ENCODE data around the gene SCAMP2.

The SCAMP2 gene

DNA sequence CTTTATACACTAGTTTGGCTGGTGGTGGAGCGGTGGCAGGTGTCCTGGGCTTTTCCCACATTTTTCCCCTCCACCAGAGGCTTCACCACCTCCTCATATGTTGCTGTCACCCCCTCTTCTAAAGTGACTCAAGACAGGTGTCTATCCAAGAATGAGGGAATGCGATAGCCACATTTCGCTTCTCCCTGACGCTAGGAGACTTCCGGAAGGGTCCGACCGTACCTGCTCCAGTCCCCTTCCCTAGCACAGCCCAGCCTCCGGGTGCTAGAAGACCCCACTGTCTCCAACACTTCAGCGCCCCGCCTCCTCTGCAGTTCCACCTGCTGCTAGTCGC lies 496 bp downstream of the SCAMP2 start:
- TF ChIP-seq, protein P1, sequence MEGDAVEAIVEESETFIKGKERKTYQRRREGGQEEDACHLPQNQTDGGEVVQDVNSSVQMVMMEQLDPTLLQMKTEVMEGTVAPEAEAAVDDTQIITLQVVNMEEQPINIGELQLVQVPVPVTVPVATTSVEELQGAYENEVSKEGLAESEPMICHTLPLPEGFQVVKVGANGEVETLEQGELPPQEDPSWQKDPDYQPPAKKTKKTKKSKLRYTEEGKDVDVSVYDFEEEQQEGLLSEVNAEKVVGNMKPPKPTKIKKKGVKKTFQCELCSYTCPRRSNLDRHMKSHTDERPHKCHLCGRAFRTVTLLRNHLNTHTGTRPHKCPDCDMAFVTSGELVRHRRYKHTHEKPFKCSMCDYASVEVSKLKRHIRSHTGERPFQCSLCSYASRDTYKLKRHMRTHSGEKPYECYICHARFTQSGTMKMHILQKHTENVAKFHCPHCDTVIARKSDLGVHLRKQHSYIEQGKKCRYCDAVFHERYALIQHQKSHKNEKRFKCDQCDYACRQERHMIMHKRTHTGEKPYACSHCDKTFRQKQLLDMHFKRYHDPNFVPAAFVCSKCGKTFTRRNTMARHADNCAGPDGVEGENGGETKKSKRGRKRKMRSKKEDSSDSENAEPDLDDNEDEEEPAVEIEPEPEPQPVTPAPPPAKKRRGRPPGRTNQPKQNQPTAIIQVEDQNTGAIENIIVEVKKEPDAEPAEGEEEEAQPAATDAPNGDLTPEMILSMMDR (IDR thresholded peaks at IDR 0.05) = no peak

DNA sequence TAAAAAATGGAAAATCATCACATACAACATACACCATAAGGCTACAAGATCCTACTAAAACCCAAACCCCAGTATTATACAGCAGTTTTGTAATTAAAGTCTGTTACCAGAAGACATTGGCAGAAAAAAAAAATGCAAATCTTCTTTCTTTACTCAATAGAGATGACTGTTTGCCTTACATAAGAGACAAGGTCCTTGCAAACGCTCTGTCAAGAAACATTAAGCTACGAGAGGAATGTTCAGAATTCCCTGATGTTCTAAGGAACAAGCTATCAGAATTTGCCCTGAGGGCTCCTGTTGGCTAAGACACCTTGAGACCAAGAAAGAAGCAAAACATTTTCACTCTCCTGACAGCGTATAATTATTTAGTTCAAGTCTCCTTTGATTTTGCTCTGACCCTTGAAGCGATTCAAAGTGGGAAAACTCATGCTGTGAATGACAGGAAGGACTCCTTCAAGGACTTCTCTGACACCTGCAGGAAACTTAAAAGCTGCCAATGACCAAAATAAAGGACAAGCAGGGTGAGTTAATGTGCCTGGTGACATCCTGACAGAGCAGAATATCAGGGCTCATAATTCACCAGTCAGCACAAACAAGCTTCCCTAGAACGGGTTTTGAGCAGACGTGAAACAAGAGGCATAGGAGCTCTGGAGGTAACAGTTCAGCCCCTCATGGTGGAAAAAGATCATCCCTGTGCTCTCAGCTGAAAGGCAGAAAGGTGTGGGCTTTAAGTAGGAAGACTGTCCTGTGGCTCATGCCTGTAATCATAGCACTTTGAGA lies 2.5 kb downstream of the SCAMP2 start:
- TF ChIP-seq, protein P1 (IDR thresholded peaks at IDR 0.05) = no peak

DNA sequence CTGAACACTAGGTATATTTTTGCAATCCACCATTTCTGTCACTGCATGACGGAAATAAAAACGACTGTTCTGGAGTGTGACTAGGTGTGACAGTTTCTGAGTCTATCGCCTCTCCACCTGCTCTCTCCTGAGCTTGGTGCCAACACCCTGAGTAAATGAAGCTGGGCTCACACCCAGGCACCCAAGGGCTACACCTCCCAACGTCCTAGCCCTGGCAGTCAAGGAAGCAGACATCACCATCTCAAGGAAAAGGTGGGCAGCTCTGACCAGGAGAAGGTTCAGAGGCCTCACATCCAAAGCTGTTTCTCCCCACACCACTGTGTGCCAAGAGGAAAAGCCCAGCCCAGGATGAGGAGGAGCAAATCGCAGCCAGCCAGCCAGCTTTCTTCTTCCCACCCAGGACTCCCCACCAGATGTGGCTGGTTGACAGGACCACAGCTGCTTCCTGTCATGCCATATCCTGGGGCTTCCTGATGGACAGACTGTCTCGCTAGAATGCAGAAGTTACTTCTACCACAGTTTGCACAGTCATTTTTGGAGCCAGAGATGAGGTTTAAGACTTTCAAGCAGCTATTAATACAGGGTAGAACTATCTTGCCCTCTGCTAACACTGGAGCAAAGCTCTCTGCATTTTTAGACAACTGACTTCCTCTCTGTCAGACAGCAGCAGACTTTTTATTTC lies 3.3 kb downstream of the SCAMP2 start:
- TF ChIP-seq, protein P1 (IDR thresholded peaks at IDR 0.05) = no peak

DNA sequence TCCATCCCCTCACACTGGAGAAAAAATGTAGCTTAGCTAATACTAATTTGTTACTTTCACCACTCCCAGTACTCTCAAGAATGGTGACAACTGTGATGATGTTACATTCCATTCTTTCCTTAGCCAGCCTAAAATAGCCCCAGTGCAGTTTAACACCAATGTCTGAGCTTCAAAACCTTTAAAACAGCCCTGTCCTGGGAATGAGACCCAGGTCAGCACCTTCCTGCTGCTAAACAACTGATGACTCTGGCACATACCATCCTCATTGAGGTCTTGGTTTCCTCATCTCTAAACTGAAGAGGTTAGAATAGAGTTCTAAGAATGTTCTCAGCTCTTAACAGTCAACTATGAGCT lies 3.8 kb downstream of the SCAMP2 start:
- TF ChIP-seq, protein P1 (IDR thresholded peaks at IDR 0.05) = no peak

DNA sequence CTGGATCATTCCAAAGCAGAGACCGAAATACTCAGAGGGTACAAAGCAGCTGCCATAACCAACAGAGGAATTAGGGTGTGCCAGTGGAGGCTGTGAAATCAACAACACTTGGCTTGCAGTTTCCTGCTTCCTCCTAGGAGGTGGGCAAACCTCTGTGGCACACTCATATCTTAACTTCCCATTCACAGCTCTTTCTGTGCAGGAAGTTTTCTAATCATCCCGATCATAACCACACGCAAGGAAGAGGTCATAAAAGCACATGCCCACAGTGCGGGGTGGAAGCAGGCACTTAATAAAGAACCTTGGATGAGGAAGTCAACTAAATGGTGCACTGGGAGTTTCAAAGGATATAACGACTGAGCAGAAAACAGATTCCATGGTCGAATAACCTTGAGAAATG lies 5.1 kb downstream of the SCAMP2 start:
- TF ChIP-seq, protein P1 (IDR thresholded peaks at IDR 0.05) = no peak

DNA sequence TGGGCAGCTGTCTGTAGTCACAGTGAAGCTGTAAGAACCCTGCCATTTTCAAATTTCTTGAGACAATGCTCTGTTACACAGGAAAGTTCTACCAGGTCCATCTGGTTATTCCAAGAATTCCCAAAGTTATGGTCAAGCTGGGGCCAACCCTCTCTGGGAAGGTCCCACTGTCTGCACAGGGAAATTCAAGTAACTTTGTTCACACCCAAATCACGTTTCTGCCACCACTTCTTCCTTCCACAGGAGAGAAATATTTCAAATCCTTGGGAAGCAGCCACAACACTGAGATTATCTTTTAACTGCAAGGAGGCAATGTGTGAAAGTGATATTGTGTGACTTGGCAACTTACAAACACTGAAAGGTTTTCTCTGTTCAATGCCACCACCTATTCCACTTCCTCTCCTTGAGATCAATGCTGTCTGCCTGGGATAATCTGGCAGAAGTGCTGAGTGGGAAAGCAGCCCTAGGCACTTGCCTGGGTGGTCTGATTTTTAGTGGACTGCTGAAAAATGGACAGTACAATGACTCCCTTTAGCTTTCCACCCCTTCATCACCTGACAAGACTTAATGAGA lies 5.6 kb downstream of the SCAMP2 start:
- TF ChIP-seq, protein P1 (IDR thresholded peaks at IDR 0.05) = no peak

DNA sequence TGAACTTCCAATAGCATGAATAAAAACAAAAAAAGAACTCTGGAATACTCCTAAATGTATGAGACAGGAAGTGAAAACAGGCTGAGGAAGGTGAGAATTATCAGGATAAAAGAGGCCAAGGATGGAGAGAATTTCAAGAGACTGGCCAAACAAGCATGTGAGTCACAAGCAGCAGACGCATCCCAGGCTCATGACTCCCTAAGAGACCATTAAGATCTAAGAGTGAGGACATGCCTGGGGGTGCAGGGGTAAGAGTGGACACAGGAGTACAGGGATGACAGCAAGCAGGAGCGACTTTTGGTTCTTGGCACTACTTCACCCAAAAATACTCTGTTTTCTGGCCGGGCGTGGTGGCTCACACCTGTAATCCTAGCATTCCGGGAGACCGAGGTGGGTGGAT lies 7.1 kb downstream of the SCAMP2 start:
- TF ChIP-seq, protein P1 (IDR thresholded peaks at IDR 0.05) = no peak
